Stimulated activated CD4-positive, alpha-beta T cell treated with anti-CD3 and anti-CD28 coated beads, Interleukin-12 subunit alpha, Interleukin-12 subunit beta, amount 100 ng/mL, for 24 hours (primary cell): Measurements from ENCODE around the gene TMA7B.

Experiments
- DNase-seq, 2 experiments: peaks; one replicate each; pipeline ENCODE4 v3.0.0-alpha.2; 2020; ENCODE audit warnings: low read depth in 2 of 2

The TMA7B gene

DNA sequence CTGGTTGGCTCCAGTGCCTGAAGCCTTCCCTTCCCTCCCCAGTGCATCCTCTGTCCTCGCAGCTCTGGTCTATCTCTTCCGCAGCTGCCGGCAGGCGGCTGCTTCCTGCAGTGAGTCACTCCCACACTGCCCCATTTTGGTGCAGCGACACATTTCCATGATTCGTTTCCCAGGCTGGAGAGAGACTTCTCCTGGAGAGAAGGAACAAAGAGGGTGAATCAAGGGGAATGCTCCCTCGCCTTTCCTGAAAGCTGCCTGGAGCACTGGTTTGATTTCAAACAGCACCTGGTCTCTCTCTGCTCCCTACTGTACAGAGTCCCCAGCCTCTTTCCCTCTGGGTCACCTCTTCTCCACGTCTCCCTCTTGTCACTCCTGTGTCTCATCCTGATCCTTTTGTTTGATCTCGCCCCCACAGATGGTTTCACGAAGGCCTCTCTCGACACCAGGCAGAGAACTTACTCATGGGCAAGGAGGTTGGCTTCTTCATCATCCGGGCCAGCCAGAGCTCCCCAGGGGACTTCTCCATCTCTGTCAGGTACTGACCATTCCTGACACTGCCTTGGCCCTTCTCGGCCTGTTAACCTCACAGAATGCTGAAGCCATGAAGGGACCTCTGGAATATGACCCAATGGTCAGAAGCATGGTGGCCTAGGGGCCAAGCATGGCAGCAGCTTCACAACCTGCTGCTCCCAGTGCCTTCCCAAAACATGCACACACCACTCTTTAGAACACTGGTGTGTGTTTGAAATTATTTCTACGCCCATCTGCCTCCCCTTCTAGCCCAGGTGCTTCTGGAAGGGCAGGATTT is at the start of gene TMA7B:
Gene TMA7B (plus strand): TSS at position 758 of the 808 bp plus-strand sequence. CDS start 3,978 bp downstream, outside the sequence.
- peak in 1 of 2 experiments; percentile 29 for DNase-seq

DNA sequence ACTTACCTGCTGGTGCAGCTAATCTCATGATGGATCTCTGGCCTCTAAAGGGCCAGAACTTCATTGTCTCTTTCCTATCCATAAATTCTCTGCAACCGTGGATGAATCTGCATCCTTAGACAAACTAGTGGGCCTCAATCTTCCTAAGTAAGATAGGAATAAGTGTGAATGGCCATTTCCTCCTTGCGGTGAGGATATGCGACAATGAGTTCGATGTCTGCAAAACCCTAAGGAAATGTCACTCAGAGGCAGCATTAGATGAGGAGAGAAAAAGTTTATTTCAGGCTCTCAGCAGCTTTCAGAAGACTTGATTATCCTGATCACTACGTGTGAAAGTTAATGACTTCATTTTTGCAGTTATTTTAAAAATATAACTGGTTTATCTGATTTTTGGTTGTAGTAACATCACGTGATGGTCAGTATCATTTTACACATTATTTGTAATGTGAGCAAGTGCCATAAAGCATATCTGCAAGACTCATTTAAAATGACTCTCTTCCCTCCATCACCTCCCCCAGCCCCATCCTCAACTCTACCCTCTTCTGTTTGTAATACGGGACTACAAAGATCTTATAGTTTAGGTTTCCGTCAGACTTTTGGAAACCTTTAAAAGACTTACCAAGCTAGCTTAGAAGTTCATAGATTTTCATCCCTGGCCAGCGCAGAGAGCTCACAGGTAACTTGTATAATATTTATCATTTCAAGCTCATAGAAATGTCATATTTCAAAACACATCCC is 49.2 kb upstream of the TMA7B start:
- DNase-seq: no peak

DNA sequence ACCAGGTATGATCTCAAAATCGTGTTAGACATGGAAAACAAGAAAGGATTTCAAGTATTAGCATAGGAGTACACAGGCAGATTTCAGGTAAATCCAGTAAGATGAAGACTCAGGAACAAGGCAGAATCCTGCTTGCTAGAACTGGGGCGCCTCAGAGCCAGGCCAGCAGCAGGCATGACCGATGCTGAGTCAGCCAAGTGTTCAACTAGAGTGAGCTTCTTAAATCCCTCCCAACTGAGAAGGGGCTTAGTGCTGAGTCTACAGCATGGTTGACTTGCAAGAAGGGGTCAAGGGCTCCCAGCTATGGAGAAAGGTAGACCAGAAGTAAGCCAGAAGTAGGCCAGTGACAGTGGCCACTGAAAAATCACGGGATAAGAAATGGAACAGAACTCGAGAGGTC is 46.9 kb upstream of the TMA7B start:
- DNase-seq: no peak

DNA sequence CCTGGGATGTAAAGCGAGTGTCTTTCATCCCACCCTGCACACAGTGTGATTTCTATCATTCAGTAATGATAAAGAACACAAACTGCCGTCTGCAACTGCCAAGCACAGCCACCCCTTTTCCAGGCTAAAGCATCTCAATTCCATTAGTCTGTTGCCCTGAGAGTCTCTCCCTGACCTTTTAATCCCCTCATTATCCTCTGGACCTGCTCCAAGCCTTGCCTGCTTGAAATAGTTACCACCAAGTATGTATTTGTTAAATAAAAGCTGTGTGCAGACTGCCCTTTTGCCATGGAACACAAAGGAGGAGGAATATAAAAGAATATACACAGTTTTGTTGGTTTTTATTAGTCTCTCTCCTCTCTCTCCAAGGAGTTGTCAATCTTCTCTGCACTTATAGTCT is 46.3 kb upstream of the TMA7B start:
- no peak for DNase-seq

DNA sequence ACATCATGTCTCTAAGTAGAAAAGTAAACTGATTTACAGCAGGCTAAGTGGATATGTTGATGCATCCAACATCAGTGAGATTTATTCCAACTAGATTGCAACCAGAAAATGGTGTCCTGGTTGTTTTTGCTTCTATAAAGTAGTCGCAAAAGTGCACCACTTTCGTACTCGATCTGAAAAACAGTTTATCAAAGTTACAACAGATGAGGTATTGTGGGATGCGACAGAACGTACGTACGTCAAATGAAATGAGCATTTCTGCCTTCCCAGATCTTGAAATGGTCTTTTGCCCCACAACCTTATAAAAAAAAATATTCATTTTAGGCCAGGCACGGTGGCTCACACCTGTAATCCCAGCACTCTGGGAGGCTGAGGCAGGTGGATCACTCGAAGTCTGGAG is 45.6 kb upstream of the TMA7B start:
- no peak for DNase-seq

DNA sequence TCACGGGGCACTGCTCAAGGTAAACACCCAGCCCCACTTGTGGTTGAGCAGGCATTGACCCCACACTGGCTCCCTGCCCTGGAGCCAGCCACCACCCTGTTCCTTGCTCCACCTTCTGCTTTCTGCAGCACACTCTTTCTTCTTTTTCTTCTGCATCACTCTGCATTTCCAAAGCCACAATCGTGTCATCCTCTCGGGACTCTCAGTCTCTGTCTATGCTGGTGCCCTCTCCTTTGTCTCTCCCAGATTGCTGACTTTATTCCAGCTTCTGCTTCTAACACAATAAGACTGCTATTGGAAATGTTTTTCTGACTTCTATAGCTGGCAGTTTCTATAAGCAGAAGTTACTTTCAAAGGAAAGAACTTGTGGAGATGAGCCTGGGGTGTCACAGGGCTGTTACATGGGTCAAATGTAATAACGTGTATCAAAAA is 44.9 kb upstream of the TMA7B start:
- DNase-seq: no peak

DNA sequence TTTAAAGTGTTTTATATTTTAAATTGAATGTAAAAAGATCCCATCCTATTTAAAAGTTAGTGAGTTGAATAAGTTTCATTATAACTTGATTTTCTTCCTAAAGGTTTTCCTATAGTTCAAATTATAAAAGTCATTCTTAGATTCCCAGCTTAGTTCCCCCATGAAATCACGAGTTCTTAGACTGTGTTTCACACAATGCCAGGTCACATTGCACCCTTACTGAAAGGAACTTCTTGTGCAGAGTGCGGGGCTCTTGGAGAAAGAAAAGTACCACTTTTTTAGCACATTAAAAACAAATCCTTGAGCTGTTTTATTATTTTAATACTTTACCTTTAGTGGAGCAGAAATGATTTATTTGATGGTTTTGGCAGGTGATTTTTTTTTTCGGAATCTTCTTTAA is 43.7 kb upstream of the TMA7B start:
- DNase-seq: no peak

DNA sequence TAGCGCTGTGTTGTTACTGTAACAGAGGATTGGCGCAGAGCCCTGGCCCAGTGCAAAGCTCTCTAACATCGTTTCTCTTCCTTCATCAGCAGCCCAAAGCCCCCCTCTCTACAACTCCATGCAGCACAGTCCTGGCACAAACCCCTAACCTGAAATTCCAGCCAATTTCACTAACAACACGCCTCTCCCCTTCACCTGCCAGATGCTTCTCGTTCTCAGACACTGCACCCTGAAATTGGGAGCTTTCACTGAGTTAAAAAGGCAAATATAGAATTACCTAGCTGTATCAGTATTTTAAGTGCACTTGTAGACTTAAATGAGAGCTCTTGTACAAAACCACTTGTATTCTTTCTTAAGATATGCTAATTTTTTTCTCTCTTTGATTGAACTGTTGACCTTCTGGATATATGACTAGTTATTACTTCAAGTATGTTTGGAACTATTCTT is 43.0 kb upstream of the TMA7B start:
- no peak for DNase-seq

DNA sequence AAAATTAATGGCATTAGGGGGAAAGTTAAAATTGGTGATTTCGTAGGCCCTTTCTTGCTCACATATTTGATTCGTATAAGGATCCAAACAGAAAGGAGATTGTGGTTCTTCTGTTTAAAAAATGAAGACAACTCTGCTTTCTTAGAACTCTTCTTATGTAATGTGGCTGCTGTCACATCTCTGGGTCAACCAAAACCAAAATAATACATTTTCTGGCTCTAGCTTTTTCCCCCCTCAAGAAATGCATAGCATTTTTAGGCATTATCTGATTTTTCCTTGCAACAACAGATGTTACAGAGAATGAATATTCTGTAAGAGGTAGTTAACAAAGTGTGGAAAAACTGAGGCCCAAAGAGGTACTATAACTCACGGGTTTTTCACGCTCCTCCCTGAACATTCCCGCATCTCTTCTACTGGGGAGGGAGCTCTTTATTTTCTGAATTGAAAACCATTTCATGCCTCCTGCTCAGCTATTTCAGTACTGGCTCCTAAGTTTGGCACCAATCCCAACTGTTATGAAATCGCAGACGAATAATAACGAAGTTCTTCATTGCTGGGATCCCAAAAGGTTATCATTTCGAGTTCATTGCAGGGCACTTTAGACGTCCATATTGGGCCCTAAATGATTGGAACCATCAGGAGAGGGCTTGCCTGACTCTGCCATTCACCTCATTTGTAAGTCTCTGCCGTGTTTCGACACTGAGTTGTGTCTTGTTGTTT is 42.3 kb upstream of the TMA7B start:
- no peak for DNase-seq

DNA sequence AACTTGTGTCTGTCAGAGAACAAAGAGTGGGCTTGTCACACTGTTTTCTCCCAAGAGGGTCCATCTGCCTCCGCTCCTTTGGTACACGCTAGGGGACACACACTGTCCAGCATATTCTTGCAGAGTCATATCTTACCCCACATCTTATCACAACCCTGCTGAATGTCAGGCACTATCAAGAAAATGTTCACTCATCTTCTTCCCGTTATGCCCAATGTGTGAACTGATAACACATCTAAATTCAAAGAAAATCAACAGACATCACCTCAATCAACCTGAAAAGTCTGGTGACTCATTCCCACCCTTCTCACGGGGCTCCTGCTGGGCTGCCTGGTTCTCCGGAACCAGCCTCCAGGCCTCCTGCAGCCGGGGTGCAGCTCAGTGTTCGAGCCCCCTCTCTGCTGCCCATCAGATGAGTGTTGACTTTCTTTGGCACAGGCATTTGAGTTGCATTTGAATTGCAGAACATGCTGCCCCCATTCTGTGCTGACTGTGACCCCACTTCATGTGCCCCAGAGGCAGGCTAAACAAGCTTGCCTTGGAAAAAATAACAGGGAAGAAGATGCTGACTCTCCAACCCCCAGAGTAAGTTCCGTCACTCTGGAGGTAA is 40.0 kb upstream of the TMA7B start:
- DNase-seq: peak in 1 of 2 experiments; percentile 62

DNA sequence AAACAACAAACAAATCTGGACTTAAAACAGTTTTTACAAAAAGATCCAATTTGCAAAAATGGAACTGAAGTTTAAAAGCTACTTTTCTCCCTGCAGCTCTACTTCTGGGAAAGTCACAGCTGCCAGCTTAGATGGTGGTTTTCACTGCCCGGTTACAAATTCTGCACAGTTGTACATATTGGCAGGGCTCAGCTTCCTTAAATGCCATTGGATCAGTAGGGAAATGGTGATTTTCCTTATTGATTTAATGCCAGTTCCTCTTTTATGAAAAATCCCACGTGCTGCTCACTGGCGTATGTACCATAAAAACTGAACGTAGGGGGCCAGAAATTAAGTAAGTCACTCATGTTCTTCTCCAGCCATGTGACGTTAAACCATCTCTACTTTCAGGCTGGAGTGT is 36.5 kb upstream of the TMA7B start:
- no peak for DNase-seq

DNA sequence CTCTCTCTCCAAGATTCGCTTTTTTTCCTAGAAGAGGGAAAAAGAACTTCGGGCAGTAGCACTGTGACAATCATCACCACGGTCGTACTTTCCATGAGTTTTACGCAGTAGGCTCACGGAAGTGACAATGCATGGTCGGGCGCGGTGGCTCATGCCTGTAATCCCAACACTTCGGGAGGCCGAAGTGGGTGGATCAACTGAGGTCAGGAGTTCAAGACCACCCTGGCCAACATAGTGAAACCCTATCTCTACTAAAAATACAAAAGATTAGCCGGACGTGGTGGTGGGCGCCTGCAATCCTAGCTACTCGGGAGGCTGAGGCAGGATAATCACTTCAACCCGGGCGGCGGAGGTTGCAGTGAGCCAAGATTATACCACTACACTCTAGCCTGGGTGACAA is 35.9 kb upstream of the TMA7B start:
- no peak for DNase-seq

DNA sequence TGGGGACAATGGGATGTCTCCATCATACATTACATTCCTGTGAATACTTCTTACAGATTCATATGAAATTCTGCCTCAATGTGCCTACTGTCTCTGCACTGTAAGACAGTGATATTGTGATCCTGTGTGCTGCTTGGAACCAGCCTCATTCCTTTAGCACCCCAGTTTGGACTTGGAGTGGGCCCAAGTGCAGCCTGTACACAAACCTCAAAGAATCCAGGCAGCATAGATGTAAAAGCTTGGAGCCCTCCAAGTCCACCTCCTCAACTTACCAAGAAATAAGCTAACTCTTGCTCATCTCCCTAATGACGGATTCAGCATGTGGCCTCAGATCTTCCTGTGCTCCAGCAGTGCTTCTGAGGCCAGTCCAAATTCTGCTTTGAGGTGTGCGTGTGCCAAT is 34.9 kb upstream of the TMA7B start:
- DNase-seq: no peak

DNA sequence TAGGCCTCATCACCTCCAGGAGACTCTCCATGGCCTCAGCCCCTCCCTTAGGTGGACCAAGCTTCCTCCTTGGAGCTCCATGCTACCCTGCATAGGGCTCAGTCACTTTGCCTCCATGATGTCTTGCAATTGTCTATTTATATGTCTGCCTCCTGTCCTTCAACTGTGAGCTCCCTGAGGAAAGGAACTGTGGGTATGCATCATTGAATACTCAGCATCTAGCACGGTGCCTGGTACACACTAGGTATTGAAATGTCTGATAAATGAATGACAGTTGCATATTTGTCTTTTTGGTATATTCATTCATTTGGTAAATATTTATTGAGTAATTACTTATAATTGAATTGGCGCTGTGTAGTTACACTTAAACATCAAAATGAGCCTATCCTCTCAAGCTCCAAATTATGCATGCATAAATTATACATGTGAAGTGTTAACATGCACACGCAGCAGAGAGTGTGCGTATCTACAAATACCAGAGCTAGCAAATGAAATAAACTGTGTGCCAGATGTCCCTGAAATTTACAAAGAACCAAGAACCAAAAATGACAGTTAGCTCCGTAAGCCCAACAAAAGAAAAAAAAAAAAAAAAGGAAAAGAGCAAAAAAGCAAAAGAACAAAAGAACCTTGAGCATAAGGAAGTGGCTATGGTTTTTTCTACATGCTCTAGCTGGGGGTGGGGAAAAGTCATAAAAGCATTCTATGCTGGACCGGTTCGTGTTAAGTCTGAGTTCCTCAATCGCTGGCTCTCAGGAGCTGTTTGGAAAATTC is 34.1 kb upstream of the TMA7B start:
- no peak for DNase-seq

DNA sequence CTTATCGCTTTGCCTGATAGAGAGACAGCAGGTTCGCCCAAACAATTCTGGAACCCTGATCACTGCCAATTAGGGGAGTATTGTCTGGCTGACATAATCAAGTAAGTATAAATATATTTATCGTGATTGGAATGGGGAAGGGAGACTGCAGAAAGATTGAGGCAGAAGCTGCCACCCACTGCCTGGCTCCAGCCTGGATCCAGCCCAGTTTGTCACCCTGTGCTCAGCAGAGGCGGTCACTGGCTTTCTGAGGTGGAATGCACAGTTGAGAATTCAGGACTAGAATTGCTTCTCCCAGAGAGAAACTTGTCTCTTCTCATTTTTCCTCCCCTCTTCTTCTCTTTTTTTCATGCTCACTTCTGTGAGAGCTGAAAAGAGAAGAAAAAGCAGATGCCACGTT is 33.4 kb upstream of the TMA7B start:
- DNase-seq: no peak

DNA sequence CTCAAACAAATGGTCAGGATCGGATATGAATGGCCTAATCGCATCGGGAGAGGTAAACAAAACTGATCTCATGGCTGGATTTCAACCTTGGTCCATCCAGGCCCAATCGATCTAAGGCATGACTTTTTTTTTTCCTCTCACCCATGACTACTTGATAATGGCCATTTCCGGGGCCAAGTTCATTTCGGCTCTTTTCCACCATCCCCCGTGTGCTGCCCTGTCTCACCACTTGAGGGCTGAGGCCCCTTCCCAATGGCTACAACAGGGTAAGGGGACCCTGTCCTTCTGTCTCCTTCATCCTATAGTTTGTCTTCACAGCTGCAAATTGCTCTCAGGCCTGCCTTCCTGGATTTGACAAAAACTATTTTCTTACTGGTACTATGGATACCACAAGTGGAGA is 32.7 kb upstream of the TMA7B start:
- no peak for DNase-seq

DNA sequence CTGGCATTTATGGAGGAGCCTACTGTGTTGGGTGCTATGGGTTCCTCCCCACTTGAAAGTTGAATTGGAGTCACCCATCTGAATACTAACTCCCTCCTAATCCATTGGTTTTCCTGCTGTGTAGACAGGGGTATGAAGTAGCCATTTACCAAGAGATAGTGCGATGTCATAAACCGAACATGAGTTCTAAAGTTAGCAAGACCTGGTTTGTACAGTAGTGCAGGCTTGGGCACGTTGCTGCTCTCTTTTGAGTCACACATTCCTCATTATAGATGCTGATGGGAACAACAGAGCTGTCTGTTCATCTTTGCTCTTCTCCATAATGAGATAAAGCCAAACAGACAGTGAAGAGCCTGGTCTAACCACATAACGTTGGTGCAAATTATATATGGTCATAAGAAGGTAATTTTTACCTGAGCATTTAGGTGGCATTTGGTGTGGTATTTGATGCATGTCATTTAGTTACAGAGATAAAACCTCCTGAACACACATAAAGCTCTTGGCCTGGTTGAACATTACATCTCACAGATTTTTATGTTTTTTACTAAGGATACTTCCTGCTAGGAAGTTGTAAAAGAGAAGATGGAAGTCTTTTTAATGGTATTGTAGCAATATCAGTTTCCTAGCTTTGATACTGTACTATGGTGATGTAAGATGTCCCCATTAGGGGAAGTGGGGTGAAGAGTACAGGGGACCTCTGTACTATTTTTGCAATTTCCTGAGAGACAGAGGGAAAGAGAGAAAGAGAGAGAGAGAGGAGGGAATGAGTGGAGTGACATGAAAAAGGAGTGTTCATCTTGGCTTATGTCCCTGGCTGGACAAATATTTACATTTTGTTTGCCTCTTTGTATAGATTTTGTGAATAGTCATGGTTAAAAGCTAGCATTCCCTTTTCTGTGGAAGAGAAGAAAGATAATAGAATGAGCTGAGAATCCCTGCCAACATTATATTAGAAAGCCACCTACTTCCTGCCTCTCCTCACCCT is 31.4 kb upstream of the TMA7B start:
- DNase-seq: no peak

DNA sequence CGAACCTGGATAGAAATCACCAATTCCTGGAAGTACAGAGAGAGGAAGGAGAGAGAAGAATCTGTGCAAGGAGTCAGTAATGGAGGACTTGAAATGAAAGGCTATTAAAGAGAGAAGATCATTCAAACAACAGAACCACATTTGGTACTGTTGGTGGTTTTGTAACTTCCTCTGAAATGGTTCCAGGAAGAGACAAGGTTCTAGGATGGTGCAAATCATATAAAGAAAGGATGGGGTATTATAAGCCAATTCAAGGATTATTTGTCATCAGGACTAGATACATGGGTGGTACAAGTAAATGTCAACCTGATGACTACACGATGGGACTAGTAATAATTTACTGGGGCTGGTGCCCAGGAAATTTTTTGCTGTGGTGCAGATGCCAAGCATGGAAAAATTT is 28.9 kb upstream of the TMA7B start:
- DNase-seq: no peak

DNA sequence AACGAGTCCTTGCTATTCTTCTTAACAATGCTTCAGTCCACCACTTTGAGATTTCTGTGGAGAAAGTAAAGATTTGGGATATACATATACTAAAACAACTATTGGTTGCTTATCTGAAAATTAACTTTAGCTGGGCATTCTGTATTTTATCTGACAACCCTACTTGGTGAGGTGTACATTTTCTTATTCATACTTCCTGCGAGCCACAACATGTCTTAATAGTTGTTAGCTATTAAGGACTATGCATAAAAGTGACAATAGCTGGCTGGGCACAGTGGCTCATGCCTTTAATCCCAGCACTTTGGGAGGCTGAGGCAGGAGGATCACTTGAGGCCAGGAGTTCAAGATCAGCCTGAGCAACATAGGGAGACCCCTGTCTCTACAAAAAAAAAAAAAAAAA is 28.0 kb upstream of the TMA7B start:
- no peak for DNase-seq
